HG03571 (cell line): Measurements from ENCODE around the gene DCLK3.

ENCODE experiments used
- ATAC-seq: cut with Tn5 transposase; IDR thresholded peaks from one replicate; pipeline ENCODE4 v1.9.1; 2021; ENCODE audit not compliant: unreplicated experiment

The DCLK3 gene

DNA sequence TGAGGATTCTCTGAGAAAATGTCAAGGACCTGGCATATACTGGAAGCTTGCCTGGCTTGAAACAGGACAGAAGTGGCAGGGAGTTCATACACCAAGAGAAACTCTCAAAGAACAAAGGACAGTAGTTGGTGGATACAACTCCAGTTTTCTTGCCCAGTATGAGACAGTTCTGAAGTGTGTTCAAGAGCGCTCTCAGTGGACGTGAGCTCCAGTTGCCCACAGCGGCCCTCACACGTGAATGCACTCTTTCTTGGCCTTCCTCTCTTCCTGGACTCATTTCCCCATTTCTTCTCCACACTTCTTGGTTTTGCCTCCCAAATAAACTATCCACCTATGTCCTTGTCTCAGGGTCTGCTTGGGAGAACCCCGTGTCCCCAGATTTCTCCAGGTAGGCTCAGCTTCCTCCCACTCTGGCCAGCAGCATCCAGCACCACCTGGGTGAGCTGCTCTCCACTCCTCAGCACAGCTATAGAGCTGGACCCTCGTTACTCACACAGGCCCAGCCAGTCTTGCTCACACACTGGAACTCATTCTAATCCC is 54.5 kb downstream of the DCLK3 start:
- no peak for ATAC-seq

DNA sequence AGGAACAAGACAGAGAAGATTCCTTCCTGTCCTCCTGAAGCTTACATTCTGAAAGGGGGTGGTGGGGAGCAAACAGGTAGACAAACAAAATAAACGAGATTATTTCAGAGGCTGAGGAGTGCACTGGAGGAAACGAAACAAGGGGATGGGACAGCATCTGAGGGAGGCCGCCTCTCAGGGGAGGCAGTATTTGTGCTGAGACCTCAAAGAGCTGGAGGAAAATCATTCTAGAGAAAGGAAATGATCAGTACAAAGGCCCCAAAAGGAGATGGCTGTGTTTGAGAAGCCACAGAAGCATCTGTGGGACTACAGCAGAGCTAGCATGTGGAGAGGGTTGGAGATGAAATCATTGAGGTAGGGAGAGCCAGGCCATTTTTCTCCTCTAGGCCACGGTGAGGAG is 55.1 kb downstream of the DCLK3 start:
- no peak for ATAC-seq

DNA sequence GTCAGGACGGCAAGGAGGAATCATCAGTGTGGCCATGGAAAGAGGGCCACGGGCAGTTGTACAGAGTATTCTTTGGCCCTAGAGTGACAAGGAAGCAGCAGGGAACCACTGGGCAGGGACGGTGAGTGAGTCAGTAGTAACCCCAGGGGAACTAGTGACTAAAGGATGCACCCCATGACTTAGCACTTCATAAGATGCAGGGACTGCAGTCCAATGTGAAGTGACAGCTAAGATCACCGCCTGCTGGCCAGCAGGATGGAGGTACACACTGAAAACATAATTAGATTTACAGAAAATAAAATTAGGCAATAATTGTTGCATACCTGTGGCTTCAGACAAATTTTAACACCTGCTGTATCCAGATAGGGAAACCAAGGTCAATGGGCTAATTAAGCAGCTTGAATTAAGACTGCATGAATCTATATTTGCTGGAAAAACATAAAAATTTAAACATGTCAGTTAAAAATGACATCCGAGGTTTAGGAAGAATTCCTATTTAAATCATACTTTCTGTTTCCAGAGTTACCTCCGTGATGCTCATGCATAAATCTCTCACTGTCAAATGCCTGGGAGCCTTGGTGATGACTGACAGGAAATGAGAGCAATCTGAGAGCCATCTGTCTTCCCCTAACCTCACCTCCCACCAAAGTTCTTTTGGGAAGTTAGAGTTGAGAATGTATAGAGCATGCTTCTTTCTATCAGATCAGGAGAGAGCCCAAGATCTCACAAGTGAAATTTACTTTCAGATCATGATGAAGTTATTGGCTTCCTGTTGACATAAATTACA is 56.5 kb downstream of the DCLK3 start:
- no peak for ATAC-seq

DNA sequence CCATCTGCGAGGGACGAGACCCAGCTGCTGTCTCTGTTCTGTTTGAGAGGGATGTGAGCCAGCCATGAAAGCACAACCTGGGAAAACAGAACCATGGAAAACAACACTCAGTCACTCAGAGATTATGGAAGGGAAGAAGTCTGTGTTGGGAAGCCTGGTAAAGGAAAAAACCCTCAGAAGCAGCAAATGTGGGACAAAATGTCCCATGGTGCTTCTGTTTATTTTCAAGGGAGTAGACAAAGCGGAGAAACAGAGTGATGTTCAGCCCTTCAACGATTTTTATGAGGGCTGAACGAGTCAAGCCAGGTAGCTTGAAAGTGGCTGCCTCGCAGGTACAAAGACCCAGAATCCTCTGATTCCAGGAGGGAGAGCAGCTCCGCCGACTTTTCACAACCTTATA is 59.3 kb downstream of the DCLK3 start:
- no peak for ATAC-seq

DNA sequence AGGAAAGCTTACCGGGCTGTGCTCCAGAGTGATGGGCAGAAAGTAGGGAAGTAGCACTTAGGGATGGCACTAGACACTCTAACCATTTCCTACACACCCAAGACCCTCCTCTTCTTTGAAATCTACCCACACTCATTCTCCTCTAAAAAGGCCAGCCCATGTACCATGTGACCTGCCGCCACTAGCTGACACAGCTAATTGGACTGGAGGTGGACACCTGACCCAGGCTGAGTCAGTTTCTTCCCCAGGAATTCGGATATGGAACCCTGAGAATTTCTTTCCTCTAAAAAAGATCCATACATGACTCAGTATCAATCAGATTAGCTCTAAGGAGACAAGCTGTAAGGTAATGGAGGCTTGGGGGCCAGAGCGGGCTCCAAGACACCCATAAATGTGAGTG is 60.1 kb downstream of the DCLK3 start:
- ATAC-seq, result no peak

DNA sequence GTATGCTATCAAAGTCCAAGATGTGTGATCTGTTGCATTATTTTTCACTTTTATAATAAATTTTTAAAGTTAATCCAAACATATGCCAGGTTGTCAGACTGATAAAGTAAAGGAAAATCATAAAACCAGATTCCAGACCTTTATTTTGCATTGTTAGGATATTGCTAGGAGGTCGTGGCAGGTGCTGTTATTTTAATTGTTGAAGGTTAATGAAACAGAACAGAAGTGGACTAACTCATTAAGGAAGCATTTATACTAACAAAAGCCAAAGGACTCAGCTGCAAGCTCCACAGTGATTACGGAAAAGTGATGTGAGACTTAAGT is 63.1 kb downstream of the DCLK3 start:
- no peak for ATAC-seq

DNA sequence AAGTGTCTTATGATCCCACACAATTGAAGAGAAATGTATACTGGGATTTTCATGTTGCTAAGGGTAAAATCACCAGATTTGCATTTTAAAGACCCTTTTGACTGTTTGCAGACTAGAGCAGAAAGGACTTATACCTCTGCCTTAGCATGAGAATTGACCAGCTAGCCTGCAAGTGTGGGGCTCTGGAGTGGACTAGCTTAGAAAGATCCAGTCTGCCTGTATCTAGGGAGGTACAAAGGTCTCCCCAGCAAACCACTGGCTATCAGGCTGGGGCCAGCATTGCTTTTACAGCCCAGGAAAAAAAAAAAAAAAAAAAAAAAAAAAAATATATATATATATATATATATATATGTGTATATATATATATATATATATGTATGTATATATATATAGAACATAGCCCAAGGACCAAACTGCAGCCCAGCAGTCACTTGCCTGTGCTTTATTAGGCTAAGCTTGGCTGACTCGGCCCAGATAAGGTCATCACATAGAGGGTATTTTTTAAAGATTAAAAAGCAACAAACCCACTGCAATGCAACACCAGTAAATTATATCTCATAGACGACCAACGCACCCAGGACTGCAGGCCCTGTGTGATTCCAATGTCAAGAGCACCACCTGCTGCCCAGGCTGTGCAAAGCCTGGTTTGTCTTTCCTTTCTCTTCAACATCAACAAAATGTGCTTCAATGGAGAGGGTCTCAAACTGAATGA is 63.7 kb downstream of the DCLK3 start:
- peak; percentile 86 for ATAC-seq

DNA sequence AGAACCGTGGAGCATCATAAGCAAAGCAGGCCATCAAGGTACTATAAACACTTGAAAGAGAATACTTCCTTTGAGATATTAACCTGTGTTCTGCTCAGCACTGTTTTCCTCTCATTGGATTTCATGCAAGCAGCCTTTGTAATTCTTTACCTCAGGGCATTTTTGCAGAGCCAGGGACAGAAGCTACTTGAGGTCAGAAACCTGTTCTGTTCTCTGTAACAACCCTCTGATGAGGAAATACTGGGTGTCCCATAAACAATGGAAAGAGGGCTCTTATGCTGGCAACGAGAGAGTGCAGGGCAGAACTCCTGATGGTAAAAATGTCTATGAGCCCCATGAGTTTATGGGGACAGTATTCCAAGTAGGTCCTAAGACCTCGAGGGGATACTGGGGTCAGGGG is 66.0 kb downstream of the DCLK3 start:
- ATAC-seq, result no peak

DNA sequence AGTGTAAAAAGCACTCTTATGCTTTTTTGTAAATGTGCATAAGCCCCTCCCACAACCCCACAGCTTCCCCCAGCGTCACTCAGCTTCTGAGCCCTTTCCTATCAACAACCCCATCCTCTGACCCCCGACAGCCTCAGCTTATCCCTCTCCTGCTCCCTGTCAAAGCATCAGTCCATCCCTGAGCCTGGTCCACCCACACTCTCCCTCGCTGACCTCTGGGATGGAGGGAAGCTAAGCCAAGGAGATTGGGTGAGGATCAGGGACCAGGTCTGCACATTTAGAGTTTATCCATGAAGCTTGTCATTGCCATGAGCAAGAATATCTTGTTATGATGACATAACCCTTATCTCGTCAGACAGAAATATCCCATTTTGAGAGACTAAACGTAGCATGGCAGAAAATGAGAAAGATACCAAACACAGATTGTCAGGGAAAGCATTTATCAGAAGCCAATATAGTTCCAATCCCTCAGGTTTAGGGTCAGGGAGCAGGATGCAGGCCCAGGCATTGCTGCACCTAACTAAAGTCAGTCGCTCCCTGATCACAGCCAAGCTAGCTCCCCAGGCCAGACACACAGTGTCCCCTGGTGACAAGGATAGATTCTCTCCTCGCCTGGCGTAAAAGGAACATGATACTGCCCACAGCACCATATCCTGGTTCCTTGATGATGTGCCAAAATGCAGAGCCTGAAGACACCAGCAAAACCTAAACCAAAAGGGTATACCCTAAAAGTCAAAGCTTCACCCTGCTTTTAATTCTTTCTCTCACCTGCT is 66.9 kb downstream of the DCLK3 start:
- no peak for ATAC-seq

DNA sequence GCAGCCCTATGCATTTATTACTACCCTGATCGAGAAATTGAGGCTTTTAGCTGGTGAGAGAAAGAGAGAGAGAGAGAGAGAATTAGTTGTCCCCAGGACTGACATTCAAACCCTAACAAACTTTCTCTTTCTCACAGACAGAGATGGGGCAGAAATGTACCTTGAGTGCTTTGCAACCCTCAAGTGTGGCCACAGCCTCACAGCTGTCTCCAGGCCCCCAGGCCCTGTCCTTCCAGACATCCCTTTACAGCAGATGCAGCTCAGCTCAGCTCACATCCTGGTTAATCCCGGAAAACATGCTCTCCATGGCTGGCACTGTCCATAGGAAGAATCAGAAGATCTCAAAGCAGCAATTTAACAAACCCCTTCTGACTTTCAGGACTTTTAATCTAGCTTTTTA is 67.6 kb downstream of the DCLK3 start:
- no peak for ATAC-seq

DNA sequence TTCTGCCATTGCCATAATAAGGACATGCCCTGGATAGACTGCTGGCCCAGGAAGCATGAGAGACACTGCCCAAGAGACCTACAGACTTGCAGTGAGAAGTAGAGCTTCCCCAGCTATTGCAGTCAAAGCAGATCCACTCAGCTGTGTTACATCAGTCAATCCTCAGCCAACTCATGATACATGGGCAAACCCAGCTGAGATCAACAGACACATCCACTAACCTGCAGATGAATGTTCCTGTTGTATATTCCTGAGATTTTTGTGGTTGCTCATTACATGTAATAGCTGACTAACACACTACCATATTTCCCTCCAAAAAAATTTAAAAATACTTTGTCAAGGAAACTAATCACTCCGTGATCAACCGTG is 68.6 kb downstream of the DCLK3 start:
- ATAC-seq, result no peak

DNA sequence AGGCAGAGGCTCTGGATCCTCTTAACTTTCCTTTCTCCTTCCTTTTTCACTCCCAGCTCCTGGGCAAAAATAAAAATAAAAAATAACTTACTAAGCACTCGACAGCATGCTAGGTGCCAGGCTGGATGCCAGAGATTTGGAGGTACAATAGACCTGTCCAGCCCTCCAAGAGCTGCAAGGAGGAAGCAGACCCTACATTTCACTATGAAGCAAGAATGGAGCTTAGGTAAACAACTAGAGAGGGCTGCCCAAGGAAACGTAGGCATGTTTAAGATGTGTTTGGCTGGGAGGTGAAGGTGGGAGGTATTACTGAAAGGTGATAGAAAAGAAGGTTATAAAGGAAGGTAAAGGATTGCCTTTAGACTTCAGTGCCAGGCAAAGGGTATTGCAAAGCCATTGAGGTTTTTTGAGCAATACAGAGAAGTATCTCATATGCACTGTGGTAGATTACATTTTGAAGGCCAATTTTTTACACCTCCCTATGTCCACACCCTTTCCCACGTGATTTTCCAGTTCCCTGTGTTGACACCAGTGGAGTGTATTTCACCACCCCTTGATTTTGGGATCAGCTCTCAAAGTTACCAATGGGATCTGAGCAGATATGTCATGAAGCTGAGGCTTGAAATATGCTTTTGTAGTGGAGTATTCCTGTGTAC is 69.1 kb downstream of the DCLK3 start:
- ATAC-seq, result no peak

DNA sequence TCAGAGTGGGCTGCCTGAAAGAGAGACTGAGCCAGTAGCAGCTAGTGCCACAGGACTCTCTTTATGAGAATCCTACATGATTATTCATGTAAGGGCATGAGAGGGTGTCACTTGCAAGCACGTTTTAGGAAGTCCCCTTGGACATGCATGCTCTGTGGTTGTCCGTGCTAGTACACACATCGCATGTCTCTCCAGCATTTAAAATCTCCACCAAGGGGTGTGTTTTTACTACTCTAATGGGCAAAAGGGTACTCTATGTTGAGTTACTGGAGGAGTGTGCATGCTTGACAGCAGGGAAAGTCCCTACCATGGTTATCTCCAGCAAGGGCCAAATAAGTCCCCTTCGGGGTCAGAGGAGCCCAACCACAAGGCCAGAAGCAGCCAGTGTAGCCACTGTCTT is 70.7 kb downstream of the DCLK3 start:
- no peak for ATAC-seq

DNA sequence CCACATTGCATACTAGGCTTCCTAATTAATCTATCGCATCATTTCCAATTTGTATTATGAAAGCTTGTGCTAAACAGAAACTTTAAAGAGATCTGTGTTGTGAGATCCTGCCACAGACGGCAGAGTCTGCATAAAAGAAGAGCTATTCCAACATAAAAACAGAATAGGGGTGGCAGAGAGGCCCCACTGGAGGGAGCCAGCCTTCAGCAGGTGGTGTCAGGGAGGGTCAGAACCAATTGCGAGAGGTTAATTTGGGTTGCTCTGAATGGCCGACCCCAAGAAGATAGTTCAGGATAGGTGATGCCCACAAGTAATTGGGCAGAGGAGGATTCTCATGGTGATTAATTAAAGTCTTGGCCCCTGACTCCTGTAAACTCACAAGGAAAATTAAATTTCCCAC is 74.8 kb downstream of the DCLK3 start:
- ATAC-seq, result no peak

DNA sequence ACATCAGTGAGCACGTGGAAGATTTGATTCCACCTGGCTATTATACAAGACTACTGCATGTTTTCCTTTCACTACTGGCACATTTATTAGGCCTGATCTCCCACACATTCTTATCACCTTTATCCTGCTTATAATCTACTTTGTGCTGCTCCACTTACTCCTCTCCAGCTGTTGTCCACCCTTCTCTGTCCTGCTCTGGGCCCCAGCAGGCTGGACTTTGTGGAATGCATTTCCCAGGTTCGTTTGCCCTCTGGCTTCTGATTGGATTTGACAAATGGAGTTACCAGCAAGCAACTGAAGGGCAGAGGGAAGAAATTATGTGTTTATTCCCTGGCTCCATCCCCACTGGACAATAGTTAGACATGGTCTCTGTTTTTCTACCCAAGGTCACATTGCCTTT is 75.5 kb downstream of the DCLK3 start:
- no peak for ATAC-seq

DNA sequence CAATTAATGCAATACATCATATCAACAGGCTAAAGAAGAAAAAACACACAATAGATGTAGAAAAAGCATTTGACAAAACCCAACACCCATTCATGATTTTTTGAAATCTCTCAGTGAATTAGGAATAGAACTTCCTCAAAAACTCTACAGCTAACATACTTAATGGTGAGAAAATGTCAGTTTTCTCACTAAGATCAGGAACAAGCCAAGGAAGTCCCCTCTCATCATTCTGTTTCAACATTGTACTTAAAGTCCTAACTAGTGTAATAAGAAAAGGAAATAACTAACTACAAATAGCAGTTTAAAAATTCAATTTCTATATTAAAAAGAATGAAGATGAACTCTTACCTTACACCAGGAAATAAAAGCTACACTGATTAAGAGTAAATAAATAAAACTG is 77.8 kb downstream of the DCLK3 start:
- ATAC-seq, result no peak

DNA sequence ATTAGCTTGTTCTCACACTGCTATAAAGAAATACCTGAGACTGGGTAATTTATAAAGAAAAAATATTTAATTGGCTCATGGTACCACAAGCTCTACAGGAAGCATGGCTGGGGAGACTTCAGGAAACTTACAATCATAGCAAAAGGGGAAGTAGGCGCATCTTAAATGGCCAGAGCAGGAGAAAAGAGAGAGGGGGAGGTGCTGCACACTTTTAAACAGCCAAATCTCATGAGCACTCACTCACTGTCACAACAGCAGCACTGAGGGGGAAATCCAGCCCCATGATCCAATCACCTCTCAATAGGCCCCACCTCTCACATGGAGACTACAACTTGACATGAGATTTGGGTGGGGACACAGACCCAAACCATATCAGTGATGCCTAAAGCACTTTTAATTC is 82.5 kb downstream of the DCLK3 start:
- peak; percentile 30 for ATAC-seq

DNA sequence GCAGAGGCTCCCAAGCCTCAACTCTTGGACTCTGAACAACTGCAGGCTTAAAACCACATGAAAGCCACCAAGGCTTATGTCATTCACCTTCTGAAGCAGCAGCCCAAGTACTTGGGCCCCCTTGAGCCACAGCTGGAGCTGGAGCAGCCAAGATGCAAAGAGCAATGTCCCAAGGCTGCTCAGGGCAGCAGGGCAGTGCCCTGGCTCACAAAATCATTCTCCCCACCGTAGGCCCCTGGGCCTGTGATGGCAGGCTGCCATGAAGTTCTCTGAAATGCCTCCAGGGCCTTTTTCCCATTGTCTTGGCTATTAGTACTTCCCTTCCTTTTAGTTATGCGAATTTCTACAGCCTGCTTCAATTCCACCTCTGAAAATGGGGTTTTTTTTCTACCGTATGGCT is 83.4 kb downstream of the DCLK3 start:
- no peak for ATAC-seq

DNA sequence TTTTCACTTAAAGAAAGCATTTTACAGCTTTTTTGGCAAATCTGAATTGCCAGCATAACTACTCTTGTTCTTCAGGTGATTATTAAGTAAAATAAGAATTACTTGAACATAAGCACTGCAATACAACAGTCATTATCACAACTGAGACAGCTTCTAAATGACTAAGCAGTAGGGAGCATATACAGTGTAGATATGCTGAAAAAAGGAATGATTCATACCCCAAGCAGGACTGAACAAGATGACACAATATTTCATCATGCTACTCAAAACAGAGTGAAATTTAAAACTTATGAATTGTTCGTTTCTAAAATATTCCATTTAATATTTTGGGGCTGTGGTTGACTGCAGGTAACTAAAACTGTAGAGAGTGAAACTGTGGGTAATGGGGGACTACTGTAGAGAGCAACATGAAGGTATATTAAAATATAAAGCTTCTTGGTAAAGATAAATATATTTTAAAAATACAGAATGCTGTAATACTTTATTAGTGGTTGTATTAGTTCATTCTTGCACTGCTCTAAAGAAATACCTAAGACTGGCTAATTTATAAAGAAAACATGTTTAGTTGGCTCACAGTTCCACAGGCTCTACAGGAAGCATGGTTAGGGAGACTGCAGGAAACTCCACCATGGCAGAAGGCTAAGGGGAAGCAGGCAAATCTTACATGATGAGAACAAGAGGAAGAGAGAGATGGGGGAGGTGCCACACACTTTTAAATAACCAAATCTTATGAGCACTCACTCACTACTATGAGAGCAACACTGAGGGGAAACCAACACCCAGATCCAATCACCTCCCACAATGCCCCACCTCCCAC is 84.8 kb downstream of the DCLK3 start:
- ATAC-seq, result no peak

DNA sequence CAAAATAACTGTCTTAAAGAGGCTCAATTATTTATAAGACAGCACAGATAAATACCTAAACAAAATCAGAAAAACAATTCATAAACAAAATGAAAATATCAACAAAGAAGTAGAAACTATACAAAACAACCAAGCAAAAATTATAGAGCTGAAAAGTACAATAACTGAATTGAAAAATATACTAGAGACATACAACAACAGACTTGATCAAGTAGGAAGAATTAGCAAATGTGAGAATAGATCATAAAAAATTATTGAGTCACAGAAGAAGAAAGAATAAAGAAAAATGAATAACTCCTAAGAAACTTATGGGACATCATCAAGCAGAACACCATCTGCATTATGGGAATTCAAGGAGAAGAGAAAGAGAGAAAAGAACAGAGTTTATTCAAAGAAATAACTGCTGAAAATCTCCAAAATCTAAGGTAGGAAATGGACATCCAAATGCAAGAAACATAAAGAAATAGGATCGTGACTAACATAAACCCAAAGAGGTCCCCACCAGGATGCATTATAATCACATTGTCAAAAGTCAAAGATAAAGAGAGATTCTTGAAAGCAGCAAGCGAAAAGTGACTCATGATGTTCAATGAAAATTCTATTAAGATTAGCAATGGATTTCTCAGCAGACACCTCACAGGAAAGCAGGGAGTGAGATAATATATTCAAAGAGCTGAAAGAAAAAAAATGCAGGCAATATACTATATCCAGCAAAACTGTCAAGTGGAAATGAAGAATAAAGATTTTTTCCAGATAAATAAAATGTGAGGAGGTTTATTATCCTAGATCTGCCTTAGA is 85.9 kb downstream of the DCLK3 start:
- no peak for ATAC-seq
